GM23338 (cell line): ENCODE measurements around the gene PARVA. TPM values are rescaled to one million over a fixed set of nuclear protein-coding genes. Genes with fewer than 3 reads are reported as not detected.

Experiments used
- EZH2 ChIP-seq: fragments of 200-600 bp; sonication (generic); IDR thresholded peaks from one replicate; pipeline ENCODE4 v1.8.0; 2017; ENCODE audit warnings: antibody characterized with exemption, mild to moderate bottlenecking, low read depth; ENCODE audit not compliant: unreplicated experiment
- POLR2AphosphoS5 ChIP-seq: IDR thresholded peaks from 2 replicates; pipeline ENCODE4 v1.6.1; 2016; ENCODE audit warnings: antibody characterized with exemption, low read depth
- STAT1 ChIP-seq: IDR thresholded peaks from one replicate; pipeline ENCODE4 v1.6.1; 2016; ENCODE audit warnings: antibody characterized with exemption; ENCODE audit not compliant: unreplicated experiment
- ZNF114 ChIP-seq: fragments of 250-450 bp; sonication (Bioruptor Pico); IDR thresholded peaks from 2 replicates; pipeline ENCODE4 v1.5.0; 2020; ENCODE audit warnings: mild to moderate bottlenecking, moderate library complexity
- ZNF331 ChIP-seq: fragments of 250-450 bp; sonication (Bioruptor Pico); IDR thresholded peaks from 2 replicates; pipeline ENCODE4 v1.5.0; 2020; ENCODE audit warnings: low read depth, mild to moderate bottlenecking, moderate library complexity
- polyA plus RNA-seq: library from polyadenylated mRNA; unstranded; fragments of >200 nt; fragmentation: Nextera tagmentation; extraction: Ambion mirVana; gene quantifications from 2 replicates; pipeline ENCODE4 v1.2.1, GENCODE V29; 2016
- total RNA-seq: library from RNA; depleted of rRNA; stranded (reverse); fragments of >200 nt; shearing (Covaris generic); gene quantifications from 2 replicates; pipeline ENCODE4 v1.2.3, GENCODE V29; 2014
- TF ChIP-seq, protein P1 (sequence below): fragments of 250-450 bp; sonication (Bioruptor Pico); IDR thresholded peaks from 2 replicates; pipeline ENCODE4 v1.5.0; 2020; ENCODE audit warnings: mild to moderate bottlenecking, moderate library complexity
- TF ChIP-seq, protein P2 (sequence below): IDR thresholded peaks from 2 replicates; pipeline ENCODE4 v1.6.1; 2016; ENCODE audit warnings: antibody characterized with exemption
- TF ChIP-seq, protein P3 (sequence below), 2 experiments: fragments of 200-600 bp in 1 of 2; sonication (generic) in 1 of 2; conservative IDR thresholded peaks; 2 replicates each; pipeline versions ENCODE4 v1.5.1 to v1.6.1; 2016 to 2017; ENCODE audit warnings: antibody characterized with exemption in 2 of 2, low read depth in 2 of 2, mild to moderate bottlenecking in 2 of 2, moderate library complexity in 1 of 2

PARVA gene
- total and polyA plus RNA-seq, 2 experiments from 2014 or later = 5.8 to 6.9 TPM

DNA sequence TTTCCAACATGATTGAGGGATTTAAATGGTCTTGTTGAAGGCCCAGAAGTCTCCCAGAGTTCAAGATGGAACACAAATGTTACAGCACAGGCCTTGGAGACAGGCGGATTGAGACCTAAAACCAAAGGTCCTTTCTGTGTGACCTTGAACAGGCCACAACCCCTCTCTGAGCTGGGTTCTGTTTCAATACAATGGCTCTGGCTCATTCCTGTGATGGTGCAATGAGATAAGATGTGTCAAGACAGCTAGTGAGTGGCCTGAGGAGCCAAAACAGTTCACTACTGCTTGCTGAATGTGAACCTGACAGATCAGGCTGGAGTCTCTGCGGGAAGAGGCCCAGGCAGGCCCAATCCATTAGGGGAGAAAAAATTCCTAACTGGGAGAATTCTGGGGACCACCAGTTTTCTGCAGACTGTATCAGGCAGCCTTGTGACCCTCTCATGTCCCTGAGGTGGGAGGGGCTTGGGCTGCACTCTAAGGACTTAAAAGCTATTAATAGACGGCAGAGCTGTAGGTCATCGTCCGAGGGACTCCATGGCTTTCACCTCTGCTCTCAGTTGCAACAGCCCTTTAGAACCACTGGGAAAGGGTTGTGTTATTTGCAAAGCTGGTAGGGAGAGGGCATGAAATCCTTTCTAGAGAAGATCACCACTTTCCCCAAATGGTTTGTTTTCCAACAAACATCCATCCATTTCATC, 170.7 kb downstream of the PARVA start (continued):
- TF ChIP-seq, protein P1, sequence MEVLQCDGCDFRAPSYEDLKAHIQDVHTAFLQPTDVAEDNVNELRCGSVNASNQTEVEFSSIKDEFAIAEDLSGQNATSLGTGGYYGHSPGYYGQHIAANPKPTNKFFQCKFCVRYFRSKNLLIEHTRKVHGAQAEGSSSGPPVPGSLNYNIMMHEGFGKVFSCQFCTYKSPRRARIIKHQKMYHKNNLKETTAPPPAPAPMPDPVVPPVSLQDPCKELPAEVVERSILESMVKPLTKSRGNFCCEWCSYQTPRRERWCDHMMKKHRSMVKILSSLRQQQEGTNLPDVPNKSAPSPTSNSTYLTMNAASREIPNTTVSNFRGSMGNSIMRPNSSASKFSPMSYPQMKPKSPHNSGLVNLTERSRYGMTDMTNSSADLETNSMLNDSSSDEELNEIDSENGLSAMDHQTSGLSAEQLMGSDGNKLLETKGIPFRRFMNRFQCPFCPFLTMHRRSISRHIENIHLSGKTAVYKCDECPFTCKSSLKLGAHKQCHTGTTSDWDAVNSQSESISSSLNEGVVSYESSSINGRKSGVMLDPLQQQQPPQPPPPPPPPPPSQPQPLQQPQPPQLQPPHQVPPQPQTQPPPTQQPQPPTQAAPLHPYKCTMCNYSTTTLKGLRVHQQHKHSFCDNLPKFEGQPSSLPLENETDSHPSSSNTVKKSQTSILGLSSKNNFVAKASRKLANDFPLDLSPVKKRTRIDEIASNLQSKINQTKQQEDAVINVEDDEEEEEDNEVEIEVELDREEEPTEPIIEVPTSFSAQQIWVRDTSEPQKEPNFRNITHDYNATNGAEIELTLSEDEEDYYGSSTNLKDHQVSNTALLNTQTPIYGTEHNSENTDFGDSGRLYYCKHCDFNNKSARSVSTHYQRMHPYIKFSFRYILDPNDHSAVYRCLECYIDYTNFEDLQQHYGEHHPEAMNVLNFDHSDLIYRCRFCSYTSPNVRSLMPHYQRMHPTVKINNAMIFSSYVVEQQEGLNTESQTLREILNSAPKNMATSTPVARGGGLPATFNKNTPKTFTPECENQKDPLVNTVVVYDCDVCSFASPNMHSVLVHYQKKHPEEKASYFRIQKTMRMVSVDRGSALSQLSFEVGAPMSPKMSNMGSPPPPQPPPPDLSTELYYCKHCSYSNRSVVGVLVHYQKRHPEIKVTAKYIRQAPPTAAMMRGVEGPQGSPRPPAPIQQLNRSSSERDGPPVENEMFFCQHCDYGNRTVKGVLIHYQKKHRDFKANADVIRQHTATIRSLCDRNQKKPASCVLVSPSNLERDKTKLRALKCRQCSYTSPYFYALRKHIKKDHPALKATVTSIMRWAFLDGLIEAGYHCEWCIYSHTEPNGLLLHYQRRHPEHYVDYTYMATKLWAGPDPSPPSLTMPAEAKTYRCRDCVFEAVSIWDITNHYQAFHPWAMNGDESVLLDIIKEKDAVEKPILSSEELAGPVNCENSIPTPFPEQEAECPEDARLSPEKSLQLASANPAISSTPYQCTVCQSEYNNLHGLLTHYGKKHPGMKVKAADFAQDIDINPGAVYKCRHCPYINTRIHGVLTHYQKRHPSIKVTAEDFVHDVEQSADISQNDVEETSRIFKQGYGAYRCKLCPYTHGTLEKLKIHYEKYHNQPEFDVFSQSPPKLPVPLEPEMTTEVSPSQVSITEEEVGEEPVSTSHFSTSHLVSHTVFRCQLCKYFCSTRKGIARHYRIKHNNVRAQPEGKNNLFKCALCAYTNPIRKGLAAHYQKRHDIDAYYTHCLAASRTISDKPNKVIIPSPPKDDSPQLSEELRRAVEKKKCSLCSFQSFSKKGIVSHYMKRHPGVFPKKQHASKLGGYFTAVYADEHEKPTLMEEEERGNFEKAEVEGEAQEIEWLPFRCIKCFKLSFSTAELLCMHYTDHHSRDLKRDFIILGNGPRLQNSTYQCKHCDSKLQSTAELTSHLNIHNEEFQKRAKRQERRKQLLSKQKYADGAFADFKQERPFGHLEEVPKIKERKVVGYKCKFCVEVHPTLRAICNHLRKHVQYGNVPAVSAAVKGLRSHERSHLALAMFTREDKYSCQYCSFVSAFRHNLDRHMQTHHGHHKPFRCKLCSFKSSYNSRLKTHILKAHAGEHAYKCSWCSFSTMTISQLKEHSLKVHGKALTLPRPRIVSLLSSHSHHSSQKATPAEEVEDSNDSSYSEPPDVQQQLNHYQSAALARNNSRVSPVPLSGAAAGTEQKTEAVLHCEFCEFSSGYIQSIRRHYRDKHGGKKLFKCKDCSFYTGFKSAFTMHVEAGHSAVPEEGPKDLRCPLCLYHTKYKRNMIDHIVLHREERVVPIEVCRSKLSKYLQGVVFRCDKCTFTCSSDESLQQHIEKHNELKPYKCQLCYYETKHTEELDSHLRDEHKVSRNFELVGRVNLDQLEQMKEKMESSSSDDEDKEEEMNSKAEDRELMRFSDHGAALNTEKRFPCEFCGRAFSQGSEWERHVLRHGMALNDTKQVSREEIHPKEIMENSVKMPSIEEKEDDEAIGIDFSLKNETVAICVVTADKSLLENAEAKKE (CRISPR knock-in tag) = no peak
- TF ChIP-seq ZNF331 (CRISPR knock-in tag) (no peak), ZNF114 (CRISPR knock-in tag) (no peak), STAT1 (no peak), EZH2 (no peak), POLR2AphosphoS5 (no peak)
- TF ChIP-seq, protein P2, sequence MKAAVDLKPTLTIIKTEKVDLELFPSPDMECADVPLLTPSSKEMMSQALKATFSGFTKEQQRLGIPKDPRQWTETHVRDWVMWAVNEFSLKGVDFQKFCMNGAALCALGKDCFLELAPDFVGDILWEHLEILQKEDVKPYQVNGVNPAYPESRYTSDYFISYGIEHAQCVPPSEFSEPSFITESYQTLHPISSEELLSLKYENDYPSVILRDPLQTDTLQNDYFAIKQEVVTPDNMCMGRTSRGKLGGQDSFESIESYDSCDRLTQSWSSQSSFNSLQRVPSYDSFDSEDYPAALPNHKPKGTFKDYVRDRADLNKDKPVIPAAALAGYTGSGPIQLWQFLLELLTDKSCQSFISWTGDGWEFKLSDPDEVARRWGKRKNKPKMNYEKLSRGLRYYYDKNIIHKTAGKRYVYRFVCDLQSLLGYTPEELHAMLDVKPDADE = no peak
- TF ChIP-seq, protein P3, sequence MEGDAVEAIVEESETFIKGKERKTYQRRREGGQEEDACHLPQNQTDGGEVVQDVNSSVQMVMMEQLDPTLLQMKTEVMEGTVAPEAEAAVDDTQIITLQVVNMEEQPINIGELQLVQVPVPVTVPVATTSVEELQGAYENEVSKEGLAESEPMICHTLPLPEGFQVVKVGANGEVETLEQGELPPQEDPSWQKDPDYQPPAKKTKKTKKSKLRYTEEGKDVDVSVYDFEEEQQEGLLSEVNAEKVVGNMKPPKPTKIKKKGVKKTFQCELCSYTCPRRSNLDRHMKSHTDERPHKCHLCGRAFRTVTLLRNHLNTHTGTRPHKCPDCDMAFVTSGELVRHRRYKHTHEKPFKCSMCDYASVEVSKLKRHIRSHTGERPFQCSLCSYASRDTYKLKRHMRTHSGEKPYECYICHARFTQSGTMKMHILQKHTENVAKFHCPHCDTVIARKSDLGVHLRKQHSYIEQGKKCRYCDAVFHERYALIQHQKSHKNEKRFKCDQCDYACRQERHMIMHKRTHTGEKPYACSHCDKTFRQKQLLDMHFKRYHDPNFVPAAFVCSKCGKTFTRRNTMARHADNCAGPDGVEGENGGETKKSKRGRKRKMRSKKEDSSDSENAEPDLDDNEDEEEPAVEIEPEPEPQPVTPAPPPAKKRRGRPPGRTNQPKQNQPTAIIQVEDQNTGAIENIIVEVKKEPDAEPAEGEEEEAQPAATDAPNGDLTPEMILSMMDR (conservative IDR thresholded peaks at IDR 0.05; ENCODE audit: low read depth in 2 of 2) = no peak
